ENCODE results near the gene FBXO24.

GRCh38 chr7:100623951-100624824 lies 38.1 kb downstream of the FBXO24 start:
- TF ChIP-seq CTCF (IDR thresholded peaks at IDR 0.05): no peak
- no peak for TF ChIP-seq POLR2A (IDR thresholded peaks at IDR 0.05)

Measured in heart left ventricle (tissue), 13 donors.